IMR-90 (cell line): Measurements from ENCODE around the gene RPS2. TPM values are rescaled to one million over a fixed set of nuclear protein-coding genes. Genes with fewer than 3 reads are reported as not detected.
"Not testable (repeated sequence)": the region's sequence is repeated elsewhere in the genome, so short reads cannot be mapped to it uniquely, and the experiment has no call there.

ENCODE experiments used
- ATAC-seq: fragments of 200-7000 bp; cut with Tn5 transposase; 2 replicates; pipeline ENCODE4 v1.9.1; 2020; ENCODE audit warnings: low read depth, mild to moderate bottlenecking, moderate library complexity
- BruUV-seq: library from RNA; stranded (reverse); fragments of 400-500 nt; replicated peaks from 2 replicates; lab custom pipeline; 2021; lab: Mats Ljungman, UMichigan
- CTCF ChIA-PET: fragments of 300-600 bp; formaldehyde crosslinking; extraction: SDS; loops from one replicate; lab custom pipeline; 2021; ENCODE audit warnings: antibody characterized with exemption; lab: Yijun Ruan, JAX
- POLR2A ChIA-PET: fragments of 300-600 bp; sonication (Branson Sonifier 250); formaldehyde crosslinking; loops from one replicate; lab custom pipeline; 2022; ENCODE audit warnings: antibody characterized with exemption; ENCODE audit not compliant: unreplicated experiment; lab: Charles Lee
- DNase-seq: peaks from one replicate; pipeline ENCODE4 v3.0.0; 2013
- H2AFZ ChIP-seq: replicated peaks from 2 replicates; pipeline ENCODE3; 2013; ENCODE audit warnings: low read length, mild to moderate bottlenecking; ENCODE audit not compliant: poor library complexity
- H2AK5ac ChIP-seq: 2 replicates; pipeline ENCODE4 v1.6.1; 2013; ENCODE audit warnings: low read depth, low read length, inconsistent platforms
- H2AK9ac ChIP-seq: replicated peaks from 2 replicates; pipeline ENCODE3; 2013; ENCODE audit warnings: mild to moderate bottlenecking, low read depth, low read length, moderate library complexity; ENCODE audit not compliant: poor library complexity
- H2BK120ac ChIP-seq: 2 replicates; pipeline ENCODE4 v1.6.1; 2013; ENCODE audit warnings: low read depth, low read length, inconsistent platforms
- H2BK15ac ChIP-seq: 3 replicates; pipeline ENCODE4 v1.6.1; 2013; ENCODE audit warnings: low read depth, low read length, inconsistent platforms
- H2BK20ac ChIP-seq: 2 replicates; pipeline ENCODE4 v1.6.1; 2013; ENCODE audit warnings: low read depth, mild to moderate bottlenecking, inconsistent platforms, low read length, moderate library complexity
- H2BK5ac ChIP-seq: 2 replicates; pipeline ENCODE4 v1.6.1; 2013; ENCODE audit warnings: mild to moderate bottlenecking, low read depth, low read length, inconsistent platforms; ENCODE audit not compliant: poor library complexity, severe bottlenecking
- H3K14ac ChIP-seq: replicated peaks from 2 replicates; pipeline ENCODE4 v1.6.1; 2013; ENCODE audit warnings: low read depth, low read length, inconsistent platforms
- H3K18ac ChIP-seq: 2 replicates; pipeline ENCODE4 v1.6.1; 2013; ENCODE audit warnings: low read depth, low read length, control low read depth
- H3K23ac ChIP-seq: 2 replicates; pipeline ENCODE4 v1.6.1; 2013; ENCODE audit warnings: low read depth, low read length, inconsistent platforms
- H3K27ac ChIP-seq: 2 replicates; pipeline ENCODE4 v1.5.1; 2013; ENCODE audit warnings: mild to moderate bottlenecking, control low read depth, low read length; ENCODE audit not compliant: insufficient read depth
- H3K27me3 ChIP-seq: 2 replicates; pipeline ENCODE4 v1.6.1; 2013; ENCODE audit warnings: low read length; ENCODE audit not compliant: control insufficient read depth, insufficient read depth
- H3K36me3 ChIP-seq: 2 replicates; pipeline ENCODE4 v1.6.1; 2013; ENCODE audit warnings: low read length, mixed read lengths; ENCODE audit not compliant: control insufficient read depth, insufficient read depth
- H3K4ac ChIP-seq: 2 replicates; pipeline ENCODE4 v1.6.1; 2013; ENCODE audit warnings: low read depth, low read length, inconsistent platforms
- H3K4me1 ChIP-seq: 2 replicates; pipeline ENCODE4 v1.6.1; 2013; ENCODE audit warnings: low read length, mixed read lengths; ENCODE audit not compliant: control insufficient read depth, insufficient read depth
- H3K4me2 ChIP-seq: 2 replicates; pipeline ENCODE4 v1.6.1; 2013; ENCODE audit warnings: low read depth, mild to moderate bottlenecking, control low read depth, low read length, moderate library complexity
- H3K4me3 ChIP-seq: 2 replicates; pipeline ENCODE4 v1.5.1; 2013; ENCODE audit warnings: low read depth, mild to moderate bottlenecking, control low read depth, low read length, moderate library complexity; ENCODE audit not compliant: insufficient read depth
- H3K56ac ChIP-seq: 2 replicates; pipeline ENCODE4 v1.6.1; 2013; ENCODE audit warnings: low read length, inconsistent platforms; ENCODE audit not compliant: insufficient read depth; ENCODE audit errors: extremely low read depth
- H3K79me1 ChIP-seq, 2 experiments: 2 replicates each; pipeline ENCODE4 v1.6.1; 2013; ENCODE audit warnings: low read length in 2 of 2, inconsistent platforms in 1 of 2, low read depth in 1 of 2
- H3K9ac ChIP-seq: 2 replicates; pipeline ENCODE4 v1.6.1; 2013; ENCODE audit warnings: low read depth, low read length, control low read depth
- H3K9me1 ChIP-seq: 2 replicates; pipeline ENCODE4 v1.6.1; 2013; ENCODE audit warnings: low read length, inconsistent platforms; ENCODE audit not compliant: insufficient read depth
- H3K9me3 ChIP-seq: 2 replicates; pipeline ENCODE4 v1.6.1; 2013; ENCODE audit warnings: low read length; ENCODE audit not compliant: control insufficient read depth, insufficient read depth
- H4K20me1 ChIP-seq: 2 replicates; pipeline ENCODE4 v1.6.1; 2013; ENCODE audit warnings: low read length, inconsistent platforms; ENCODE audit not compliant: insufficient read depth
- H4K5ac ChIP-seq: 2 replicates; pipeline ENCODE4 v1.6.1; 2013; ENCODE audit warnings: mild to moderate bottlenecking, low read depth, low read length, control low read depth
- H4K8ac ChIP-seq, 2 experiments: 2 replicates each; pipeline ENCODE4 v1.6.1; 2013; ENCODE audit warnings: low read depth in 2 of 2, low read length in 2 of 2, control low read depth in 1 of 2, inconsistent platforms in 1 of 2
- H4K91ac ChIP-seq: 2 replicates; pipeline ENCODE4 v1.6.1; 2013; ENCODE audit warnings: low read depth, low read length, inconsistent platforms; ENCODE audit not compliant: insufficient read depth
- CEBPB ChIP-seq: IDR thresholded peaks from 2 replicates; pipeline ENCODE4 v1.6.1; 2012; ENCODE audit warnings: low read depth, low read length, improper control_type of control experiment
- FOS ChIP-seq: fragments of 150-350 bp; IDR thresholded peaks from 2 replicates; pipeline ENCODE4 v1.6.1; 2016; ENCODE audit warnings: low read depth, low read length
- MXI1 ChIP-seq: IDR thresholded peaks from 2 replicates; pipeline ENCODE4 v1.6.1; 2012; ENCODE audit warnings: low read depth, mild to moderate bottlenecking, low read length, moderate library complexity, borderline replicate concordance
- WGBS, 2 experiments: methylation state at CpG; one replicate each; pipeline versions ENCODE4 v1.1.5 to v1.1.7; 2013; ENCODE audit warnings: missing lambda C conversion rate in 2 of 2; ENCODE audit not compliant: insufficient read length in 1 of 2; ENCODE audit errors: extremely low coverage in 2 of 2; 5-methylcytosine and 5-hydroxymethylcytosine counted together
- dilution Hi-C: fragments of 300-500 bp; cut with HindIII; formaldehyde crosslinking; loops from one replicate; pipeline ENCODE4 v1.14.3; 2018; ENCODE audit warnings: low sequenced_read_pairs; ENCODE audit not compliant: unreplicated experiment
- in situ Hi-C: fragments of 300-500 bp; cut with MboI; formaldehyde crosslinking; loops from 3 replicates; pipeline ENCODE4 v1.14.3; 2019; ENCODE audit warnings: low sequenced_read_pairs, inconsistent platforms, mixed read lengths
- intact Hi-C: fragments of 100-400 bp; cut with micrococcal nuclease; formaldehyde crosslinking; loops from 2 replicates; pipeline ENCODE4 v1.10.0; 2022
- polyA plus RNA-seq, 3 experiments: library from polyadenylated mRNA; depleted of rRNA; stranded (reverse); fragments of >200 nt; gene quantifications; 2 replicates each; pipeline ENCODE4 v1.2.3, GENCODE V29; 2012; ENCODE audit warnings: low replicate concordance in 1 of 3
- total RNA-seq: library from RNA; depleted of rRNA; stranded (reverse); fragments of >200 nt; gene quantifications from 2 replicates; pipeline ENCODE4 v1.2.3, GENCODE V29; 2012

Gene RPS2
- total and polyA plus RNA-seq, 2 of the 4 experiments (the other 2 are of a cell fraction), result 2,703 to 6,941 TPM

DNA sequence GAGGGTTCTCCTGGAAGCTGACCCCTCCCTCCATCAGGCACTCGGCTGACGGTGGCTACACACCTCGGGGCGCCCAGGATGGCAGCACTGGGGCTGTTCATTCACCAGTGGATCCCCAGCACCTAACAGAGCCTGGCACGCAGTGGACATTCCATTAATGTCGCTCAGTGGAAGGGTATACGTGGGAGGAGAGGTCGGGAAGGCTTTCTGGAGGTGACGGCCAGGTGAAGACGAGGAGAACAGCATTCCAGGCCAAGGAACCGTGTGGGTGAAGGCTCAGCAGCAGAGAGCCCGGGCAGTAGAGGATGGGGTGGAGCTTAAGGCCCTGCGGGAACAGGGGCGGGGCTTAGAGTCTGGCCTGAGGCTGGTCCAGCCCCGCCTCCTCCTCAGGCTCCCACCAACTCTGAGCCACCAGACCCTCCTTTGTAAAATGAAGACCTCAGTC is 43.9 kb downstream of the RPS2 start:
- ATAC-seq (peak; percentile 80), DNase-seq (no peak)
- H3K23ac ChIP-seq, result no peak overlapping the region
- no peak overlapping the region for H3K4me2 ChIP-seq
- H3K27ac ChIP-seq, result no peak overlapping the region
- no peak overlapping the region for H3K9ac ChIP-seq
- intact Hi-C loops, result no loop called here
- no peaks in the 10 kb centered on the region for H3K4me1 ChIP-seq
- H2BK20ac ChIP-seq, result no peak overlapping the region
- no peak overlapping the region for H4K5ac ChIP-seq
- H3K9me1 ChIP-seq, result no peaks in the 10 kb centered on the region; the same call in 1 of the 2 replicates
- H3K14ac ChIP-seq, result no peak overlapping the region
- H3K4ac ChIP-seq, result no peak overlapping the region
- no TSS peak for BruUV-seq
- no peak overlapping the region for H4K8ac ChIP-seq
- no peak overlapping the region for H4K91ac ChIP-seq
- no peak overlapping the region for H3K18ac ChIP-seq
- peaks cover 81% of the 10 kb centered on the region for H3K27me3 ChIP-seq
- no peaks in the 10 kb centered on the region for H4K20me1 ChIP-seq
- H3K56ac ChIP-seq, result no peak overlapping the region
- ChIA-PET POLR2A (no interaction called here), CTCF (no interaction called here)
- no peaks in the 10 kb centered on the region; the same call in 1 of the 2 replicates for H3K9me3 ChIP-seq
- TF ChIP-seq FOS (no peak), MXI1 (no peak), CEBPB (no peak)
- no peaks in the 10 kb centered on the region for H3K79me1 ChIP-seq
- in situ Hi-C loops, result no loop called here
- H3K4me3 ChIP-seq, result no peak overlapping the region
- no peak overlapping the region for H2AK9ac ChIP-seq
- H2BK15ac ChIP-seq, result no peak overlapping the region
- H3K36me3 ChIP-seq, result no peaks in the 10 kb centered on the region
- 21% methylated on average over 8 of the region's 15 CpGs; no CpG with 5 or more reads in 1 of the 2 experiments for WGBS, 2 experiments
- dilution Hi-C loops, result no loop called here
- no peak overlapping the region for H2AK5ac ChIP-seq
- no peak overlapping the region for H2BK5ac ChIP-seq
- no peak overlapping the region for H2BK120ac ChIP-seq
- H2AFZ ChIP-seq, result peak overlapping the region; percentile 56

DNA sequence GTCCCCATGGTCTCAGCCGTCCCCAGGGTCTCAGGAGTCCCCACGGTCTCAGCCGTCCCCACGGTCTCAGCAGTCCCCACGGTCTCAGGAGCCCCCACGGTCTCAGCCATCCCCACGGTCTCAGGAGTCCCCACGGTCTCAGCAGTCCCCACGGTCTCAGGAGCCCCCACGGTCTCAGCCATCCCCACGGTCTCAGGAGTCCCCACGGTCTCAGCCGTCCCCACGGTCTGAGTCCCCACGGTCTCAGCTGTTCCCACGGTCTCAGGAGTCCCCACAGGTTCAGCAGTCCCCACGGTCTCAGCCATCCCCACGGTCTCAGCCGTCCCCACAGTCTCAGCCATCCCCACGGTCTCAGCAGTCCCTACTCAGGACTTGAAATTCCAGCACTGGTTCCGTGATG is 44.5 kb downstream of the RPS2 start:
- CTCF ChIA-PET, H3K9me3 ChIP-seq, H2BK5ac ChIP-seq, H2BK20ac ChIP-seq, H3K79me1 ChIP-seq, intact Hi-C loops, H3K4ac ChIP-seq, in situ Hi-C loops, H3K4me2 ChIP-seq, H2AK5ac ChIP-seq, H4K8ac ChIP-seq, H4K5ac ChIP-seq, BruUV-seq, H3K27ac ChIP-seq, ATAC-seq, H3K56ac ChIP-seq, H4K20me1 ChIP-seq, H2AK9ac ChIP-seq, H3K23ac ChIP-seq, H2BK15ac ChIP-seq, H3K9ac ChIP-seq, H2AFZ ChIP-seq, H3K4me3 ChIP-seq, POLR2A ChIA-PET, H3K18ac ChIP-seq, dilution Hi-C loops, H3K14ac ChIP-seq, H3K9me1 ChIP-seq, H3K4me1 ChIP-seq, H2BK120ac ChIP-seq, H3K36me3 ChIP-seq, DNase-seq, H4K91ac ChIP-seq: not testable (repeated sequence)
- H3K27me3 ChIP-seq, result peaks cover 86% of the 10 kb centered on the region
- WGBS, 2 experiments, result 57% methylated on average over 13 of the region's 21 CpGs; no CpG with 5 or more reads in 1 of the 2 experiments
